K562 (cell line): Measurements from ENCODE around the gene CACNA1I. TPM values are rescaled to one million over a fixed set of nuclear protein-coding genes. Genes with fewer than 3 reads are reported as not detected.

Experiments used
- ATAC-seq: fragments of 200-7000 bp; cut with Tn5 transposase; 3 replicates; pipeline ENCODE4 v1.9.1; 2020; ENCODE audit warnings: moderate library complexity
- BruUV-seq: library from RNA; stranded (reverse); fragments of 400-500 nt; replicated peaks from 2 replicates; lab custom pipeline; 2021; lab: Mats Ljungman, UMichigan
- CTCF ChIA-PET: fragments of 300-600 bp; formaldehyde crosslinking; extraction: SDS; loops from one replicate; lab custom pipeline; 2021; ENCODE audit warnings: low intra/inter-chr PET ratio; lab: Yijun Ruan, JAX
- POLR2A ChIA-PET: fragments of 300-600, 350-650 bp; sonication (Branson Sonifier 250); formaldehyde crosslinking; extraction: SDS; loops from one replicate; lab custom pipeline; 2021; ENCODE audit warnings: antibody characterized with exemption, inconsistent platforms; lab: Yijun Ruan, JAX
- DNase-seq, 4 experiments: peaks; one replicate each; pipeline versions ENCODE4 v3.0.0 to v3.0.0-alpha.2; 2011 to 2018; ENCODE audit warnings: low spot score in 3 of 4, mixed read lengths in 3 of 4; ENCODE audit errors: extremely low read depth in 1 of 4
- FAIRE-seq: peaks from 2 replicates; lab custom pipeline; 2011; peaks lifted over from hg19 to GRCh38; lab: Jason Lieb, UNC
- H2AFZ ChIP-seq: 2 replicates; pipeline ENCODE4 v1.6.0; 2011; ENCODE audit warnings: low read depth, low read length, control low read depth, inconsistent platforms
- H3K27ac ChIP-seq: fragments of 200-600 bp; 3 replicates; pipeline ENCODE4 v1.8.0; 2011; ENCODE audit warnings: low read depth, mild to moderate bottlenecking, control low read depth, inconsistent platforms, low read length, moderate library complexity, mixed read lengths; ENCODE audit errors: extremely low read depth
- H3K27me3 ChIP-seq, 2 experiments: fragments of 300-600 bp in 1 of 2; 2 replicates in 1 of 2; 3 replicates in 1 of 2; pipeline versions ENCODE4 v1.6.0 to v1.8.0; 2011; ENCODE audit warnings: inconsistent platforms in 2 of 2, low read length in 2 of 2, mild to moderate bottlenecking in 1 of 2, mixed read lengths in 1 of 2, moderate library complexity in 1 of 2; ENCODE audit not compliant: control insufficient read depth in 2 of 2, insufficient read depth in 2 of 2
- H3K36me3 ChIP-seq: fragments of 300-600 bp; 3 replicates; pipeline ENCODE4 v1.8.0; 2011; ENCODE audit warnings: mild to moderate bottlenecking, low read length, inconsistent platforms; ENCODE audit not compliant: control insufficient read depth, insufficient read depth
- H3K4me1 ChIP-seq, 2 experiments: fragments of 200-600 bp in 1 of 2; replicated peaks in 1 of 2; 2 replicates in 1 of 2; 3 replicates in 1 of 2; pipeline versions ENCODE4 v1.5.1 to v1.8.0; 2011; ENCODE audit warnings: inconsistent platforms in 2 of 2, low read length in 2 of 2, mild to moderate bottlenecking in 1 of 2, mixed read lengths in 1 of 2, moderate library complexity in 1 of 2; ENCODE audit not compliant: control insufficient read depth in 2 of 2, insufficient read depth in 2 of 2
- H3K4me2 ChIP-seq: 2 replicates; pipeline ENCODE4 v1.6.1; 2011; ENCODE audit warnings: low read length, control low read depth, inconsistent platforms, mixed read lengths; ENCODE audit not compliant: insufficient read depth
- H3K4me3 ChIP-seq: fragments of 200-600 bp; sonication (generic), shearing (Covaris generic); 2 replicates; pipeline ENCODE4 v1.5.1; 2016; ENCODE audit warnings: control low read depth, inconsistent platforms
- H3K79me2 ChIP-seq: fragments of 200-600 bp; 3 replicates; pipeline ENCODE4 v1.8.0; 2011; ENCODE audit warnings: low read length, inconsistent platforms; ENCODE audit not compliant: control insufficient read depth, insufficient read depth
- H3K9ac ChIP-seq, 2 experiments: 2 replicates each; pipeline versions ENCODE4 v1.6.0 to v1.6.1; 2011; ENCODE audit warnings: low read depth in 2 of 2, low read length in 2 of 2, control low read depth in 1 of 2, inconsistent platforms in 1 of 2, mild to moderate bottlenecking in 1 of 2, mixed read lengths in 1 of 2; ENCODE audit not compliant: insufficient read depth in 1 of 2
- H3K9me1 ChIP-seq: one replicate; pipeline ENCODE4 v1.6.0; 2011; ENCODE audit warnings: inconsistent platforms, mild to moderate bottlenecking, low read length, moderate library complexity; ENCODE audit not compliant: control insufficient read depth, insufficient read depth
- H3K9me3 ChIP-seq: replicated peaks from 2 replicates; pipeline ENCODE4 v1.5.1; 2011; ENCODE audit warnings: low read depth, low read length, inconsistent platforms; ENCODE audit not compliant: control insufficient read depth, insufficient read depth
- H4K20me1 ChIP-seq: replicated peaks from 2 replicates; pipeline ENCODE4 v1.6.1; 2011; ENCODE audit warnings: low read length, inconsistent platforms, mixed read lengths; ENCODE audit not compliant: control insufficient read depth, insufficient read depth
- HDAC1 ChIP-seq, 2 experiments: fragments of 450-650 bp; IDR thresholded peaks; 2 replicates each; pipeline ENCODE4 v1.6.1; 2016 to 2017; ENCODE audit warnings: inconsistent platforms in 1 of 2, mild to moderate bottlenecking in 1 of 2, moderate library complexity in 1 of 2
- MAFK ChIP-seq: IDR thresholded peaks from 2 replicates; pipeline ENCODE4 v1.6.1; 2011; ENCODE audit warnings: low read length, improper control_type of control experiment
- NFE2 ChIP-seq: IDR thresholded peaks from 2 replicates; pipeline ENCODE4 v1.6.1; 2014; ENCODE audit warnings: antibody characterized with exemption, low read depth
- TAF7 ChIP-seq: fragments of 450-650 bp; IDR thresholded peaks from 2 replicates; pipeline ENCODE4 v1.6.1; 2016; ENCODE audit warnings: missing genetic modification characterization, missing compliant biosample characterization
- WGBS: fragments of 100-300 bp; shearing (Covaris generic); methylation state at CpG from one replicate; pipeline ENCODE4 v1.1.6; 2016; ENCODE audit warnings: low coverage, mixed read lengths; ENCODE audit not compliant: insufficient coverage; ENCODE audit errors: missing lambda C conversion rate; 5-methylcytosine and 5-hydroxymethylcytosine counted together
- in situ Hi-C: fragments of 300-500 bp; cut with MboI; formaldehyde crosslinking; loops from 4 replicates; pipeline ENCODE4 v1.15.0; 2018; ENCODE audit warnings: inconsistent platforms, mixed read lengths
- intact Hi-C: fragments of 100-400 bp; cut with micrococcal nuclease; formaldehyde crosslinking; loops from 2 replicates; pipeline ENCODE4 v1.14.2; 2022
- polyA plus RNA-seq, 8 experiments: library from polyadenylated mRNA; depleted of rRNA in 4 of 8; stranded (reverse) in 5 of 8; unstranded in 3 of 8; fragments of >200 nt; fragmentation: Nextera tagmentation in 2 of 8; fragmentation: Illumina TruSeq in 1 of 8; extraction: Ambion mirVana in 2 of 8; extraction: Trizol in 1 of 8; gene quantifications; 2 replicates each; pipeline versions ENCODE4 v1.2.1 to v1.2.3, GENCODE V29; 2011 to 2014; ENCODE audit warnings: inconsistent platforms in 1 of 8, missing spikeins in 1 of 8
- total RNA-seq, 7 experiments: library from RNA; depleted of rRNA in 6 of 7; stranded (reverse); fragments of >200 nt in 6 of 7; fragmentation: Illumina TruSeq in 2 of 7; extraction: Trizol in 2 of 7; gene quantifications; 2 replicates each; pipeline versions ENCODE4 v1.2.1 to v1.2.3, GENCODE V29; 2011 to 2021; ENCODE audit warnings: low replicate concordance in 1 of 7
- TF ChIP-seq, protein P1 (sequence below): fragments of 200-800 bp; sonication (Bioruptor generic); IDR thresholded peaks from 2 replicates; pipeline ENCODE4 v1.6.1; 2017; ENCODE audit warnings: missing genetic modification characterization, missing compliant biosample characterization

Gene CACNA1I
- total and polyA plus RNA-seq, 9 of the 15 experiments (the other 6 are each of a cell fraction or from before 2014, with no cell fraction given): 0.01 to 0.79 (median 0.32) TPM; not detected in 1

GRCh38 chr22:39725351-39726035, 154.9 kb downstream of the CACNA1I start:
- H3K9me3 ChIP-seq: no peaks in the 10 kb centered on the region
- no peaks in the 10 kb centered on the region for H3K9me1 ChIP-seq
- 0 out of 2 replicates have a peak, but pooled peaks have one; percentile 5 for TF ChIP-seq MAFK
- TF ChIP-seq NFE2: peak; percentile 52; the same call in 1 of the 2 replicates
- TF ChIP-seq HDAC1 (IDR thresholded peaks at IDR 0.05): no peak
- TF ChIP-seq TAF7 (tag): no peak
- TF ChIP-seq, protein P1, sequence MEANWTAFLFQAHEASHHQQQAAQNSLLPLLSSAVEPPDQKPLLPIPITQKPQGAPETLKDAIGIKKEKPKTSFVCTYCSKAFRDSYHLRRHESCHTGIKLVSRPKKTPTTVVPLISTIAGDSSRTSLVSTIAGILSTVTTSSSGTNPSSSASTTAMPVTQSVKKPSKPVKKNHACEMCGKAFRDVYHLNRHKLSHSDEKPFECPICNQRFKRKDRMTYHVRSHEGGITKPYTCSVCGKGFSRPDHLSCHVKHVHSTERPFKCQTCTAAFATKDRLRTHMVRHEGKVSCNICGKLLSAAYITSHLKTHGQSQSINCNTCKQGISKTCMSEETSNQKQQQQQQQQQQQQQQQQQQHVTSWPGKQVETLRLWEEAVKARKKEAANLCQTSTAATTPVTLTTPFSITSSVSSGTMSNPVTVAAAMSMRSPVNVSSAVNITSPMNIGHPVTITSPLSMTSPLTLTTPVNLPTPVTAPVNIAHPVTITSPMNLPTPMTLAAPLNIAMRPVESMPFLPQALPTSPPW (CRISPR knock-in tag): no peak
- TF ChIP-seq, all 486 proteins: peak for 2
- no peak for ATAC-seq
- ChIA-PET CTCF (no interaction called here), POLR2A (interaction anchor here (0.6 to 0.9 kb wide), 3 partner anchors 11 to 157 kb away, joined by 3 to 5 read pairs (median 4); no protein-coding TSS in a partner anchor)
- H3K36me3 ChIP-seq: no peaks in the 10 kb centered on the region
- intact Hi-C loops (no loop called here), in situ Hi-C loops (no loop called here)
- peak overlapping the region; percentile 82; the same call in 1 of the 2 replicates for H2AFZ ChIP-seq
- H4K20me1 ChIP-seq: no peaks in the 10 kb centered on the region
- H3K4me3 ChIP-seq: no peak overlapping the region
- peak in 1 of 4 experiments; percentile 11 for DNase-seq
- peaks cover 27 to 29% of the 10 kb centered on the region in 2 experiments for H3K4me1 ChIP-seq
- H3K79me2 ChIP-seq: no peaks in the 10 kb centered on the region
- H3K27me3 ChIP-seq: no peaks in the 10 kb centered on the region
- no TSS peak for BruUV-seq
- no peak overlapping the region for H3K4me2 ChIP-seq
- no peak overlapping the region for H3K9ac ChIP-seq
- H3K27ac ChIP-seq: no peak overlapping the region
- FAIRE-seq: no peak
- 51% methylated on average over 5 of the region's 9 CpGs for WGBS
